NCI-H526 treated with DMSO at 0.1 percent for 48 hours (cell line): ENCODE results near the gene IL25.
"Not testable (repeated sequence)": the region's sequence is repeated elsewhere in the genome, so short reads cannot be mapped to it uniquely, and the experiment has no call there.

Experiments
- DNase-seq: peaks from one replicate; lab custom pipeline; 2025; lab: John Stamatoyannopoulos, UW

IL25 gene

GRCh38 chr14:23388996-23389395, 16.4 kb downstream of the IL25 start:
- DNase-seq: no peak

- no peak for DNase-seq
These were observed 16.8 kb downstream of the IL25 start for GRCh38 chr14:23389396-23389795.

- not testable (repeated sequence) for DNase-seq
These were observed 17.3 kb downstream of the IL25 start for GRCh38 chr14:23389871-23390270.

- DNase-seq: no peak
These were observed 20.0 kb downstream of the IL25 start for GRCh38 chr14:23392613-23393012.

- no peak for DNase-seq
These were observed 23.5 kb downstream of the IL25 start for GRCh38 chr14:23396126-23396525.

- no peak for DNase-seq
These were observed 24.3 kb downstream of the IL25 start for GRCh38 chr14:23396781-23397407.

- no peak for DNase-seq
These were observed 25.7 kb downstream of the IL25 start for GRCh38 chr14:23398348-23398747.

- no peak for DNase-seq
These were observed 26.5 kb downstream of the IL25 start for GRCh38 chr14:23399136-23399535.

- DNase-seq: no peak
These were observed 27.0 kb downstream of the IL25 start for GRCh38 chr14:23399591-23399990.

- DNase-seq: not testable (repeated sequence)
These were observed 28.0 kb downstream of the IL25 start for GRCh38 chr14:23400496-23401149.

- DNase-seq: no peak
These were observed 28.7 kb downstream of the IL25 start for GRCh38 chr14:23401291-23401690.

GRCh38 chr14:23402296-23403138, 29.9 kb downstream of the IL25 start:
- no peak for DNase-seq

- no peak for DNase-seq
These were observed 30.5 kb downstream of the IL25 start for GRCh38 chr14:23403139-23403438.

GRCh38 chr14:23403908-23404307, 31.3 kb downstream of the IL25 start:
- DNase-seq: no peak

GRCh38 chr14:23404331-23404900, 31.8 kb downstream of the IL25 start:
- no peak for DNase-seq

- no peak for DNase-seq
These were observed 32.5 kb downstream of the IL25 start for GRCh38 chr14:23405096-23405495.

GRCh38 chr14:23405516-23406025, 33.0 kb downstream of the IL25 start:
- no peak for DNase-seq

- DNase-seq: no peak
These were observed 33.6 kb downstream of the IL25 start for GRCh38 chr14:23406244-23406643.

- no peak for DNase-seq
These were observed 34.2 kb downstream of the IL25 start for GRCh38 chr14:23406725-23407355.

GRCh38 chr14:23407516-23408306, 35.1 kb downstream of the IL25 start, which contains the start of gene MYH6:
Gene MYH6, minus strand, starts transcription at chr14:23408273. Its CDS starts 1,050 bp downstream, at chr14:23407223.
- no peak for DNase-seq

GRCh38 chr14:23408307-23408630, 35.7 kb downstream of the IL25 start:
- DNase-seq: no peak
